Lower leg skin (tissue), 3 donors: ENCODE results near the gene PLCG2.

Source experiments
- CTCF ChIP-seq, 3 donors: fragments of 450-650 bp; IDR thresholded peaks; one replicate each; pipeline ENCODE4 v1.5.1; 2016; ENCODE audit warnings: antibody characterized with exemption in 3 of 3, mild to moderate bottlenecking in 3 of 3, moderate library complexity in 2 of 3
- POLR2A ChIP-seq, 2 donors: fragments of 450-650 bp; IDR thresholded peaks; one replicate each; pipeline ENCODE4 v1.6.1; 2016 to 2017; ENCODE audit warnings: antibody characterized with exemption in 2 of 2, mild to moderate bottlenecking in 1 of 2, moderate library complexity in 1 of 2

- TF ChIP-seq CTCF (IDR thresholded peaks at IDR 0.05) = no peak
- TF ChIP-seq POLR2A (IDR thresholded peaks at IDR 0.05) = no peak
These were observed 188.3 kb downstream of the PLCG2 start for GRCh38 chr16:81967358-81967757.
